Activated T-cell treated with anti-CD3 and anti-CD28 coated beads, Interleukin-2, amount 50 U/mL, for 48 hours (primary cell): ENCODE data around the gene MAP3K5.
"Not testable (repeated sequence)": the region's sequence is repeated elsewhere in the genome, so short reads cannot be mapped to it uniquely, and the experiment has no call there.

Experiments
- DNase-seq, 2 experiments: peaks; one replicate each; pipeline ENCODE4 v3.0.0-alpha.2; 2020

Gene MAP3K5

GRCh38 chr6:136604928-136605510, 187.3 kb downstream of the MAP3K5 start:
- no peak for DNase-seq

- no peak for DNase-seq
Observed at GRCh38 chr6:136604328-136604825, 187.9 kb downstream of the MAP3K5 start.

GRCh38 chr6:136600818-136601217, 191.5 kb downstream of the MAP3K5 start:
- DNase-seq: no peak

- no peak for DNase-seq
Observed at GRCh38 chr6:136599329-136600011, 192.8 kb downstream of the MAP3K5 start.

GRCh38 chr6:136598048-136598447, 194.2 kb downstream of the MAP3K5 start:
- no peak for DNase-seq

- no peak for DNase-seq
Observed at GRCh38 chr6:136594671-136595070, 197.6 kb downstream of the MAP3K5 start.

- DNase-seq: peak; percentile 57
Observed at GRCh38 chr6:136593748-136594490, 198.4 kb downstream of the MAP3K5 start.

- no peak for DNase-seq
Observed at GRCh38 chr6:136592930-136593673, 199.2 kb downstream of the MAP3K5 start.

GRCh38 chr6:136591617-136592016, 200.7 kb downstream of the MAP3K5 start:
- DNase-seq: no peak

GRCh38 chr6:136590846-136591245, 201.4 kb downstream of the MAP3K5 start:
- DNase-seq: not testable (repeated sequence)

- no peak for DNase-seq
Observed at GRCh38 chr6:136587527-136587926, 204.8 kb downstream of the MAP3K5 start.

- no peak for DNase-seq
Observed at GRCh38 chr6:136586295-136586694, 206.0 kb downstream of the MAP3K5 start.

GRCh38 chr6:136585523-136585922, 206.8 kb downstream of the MAP3K5 start:
- DNase-seq: not testable (repeated sequence)

GRCh38 chr6:136584290-136584689, 208.0 kb downstream of the MAP3K5 start:
- DNase-seq: not testable (repeated sequence)

- no peak for DNase-seq
Observed at GRCh38 chr6:136582711-136583471, 209.4 kb downstream of the MAP3K5 start.

GRCh38 chr6:136579800-136580199, 212.5 kb downstream of the MAP3K5 start:
- no peak for DNase-seq

- DNase-seq: no peak
Observed at GRCh38 chr6:136576821-136577220, 215.5 kb downstream of the MAP3K5 start.

GRCh38 chr6:136571496-136571895, 220.8 kb downstream of the MAP3K5 start:
- DNase-seq: no peak

GRCh38 chr6:136571065-136571464, 221.2 kb downstream of the MAP3K5 start:
- no peak for DNase-seq

- DNase-seq: no peak
Observed at GRCh38 chr6:136568129-136568528, 224.1 kb downstream of the MAP3K5 start.

- no peak for DNase-seq
Observed at GRCh38 chr6:136567688-136568087, 224.6 kb downstream of the MAP3K5 start.

GRCh38 chr6:136566851-136567250, 225.4 kb downstream of the MAP3K5 start:
- no peak for DNase-seq
